GM12801 (cell line): ENCODE data around the gene KLHL6.

ENCODE experiments used
- CTCF ChIP-seq: IDR thresholded peaks from one replicate; pipeline ENCODE4 v1.5.1; 2011; ENCODE audit warnings: control low read depth; ENCODE audit not compliant: insufficient read length; ENCODE audit errors: extremely low read depth

The KLHL6 gene

DNA sequence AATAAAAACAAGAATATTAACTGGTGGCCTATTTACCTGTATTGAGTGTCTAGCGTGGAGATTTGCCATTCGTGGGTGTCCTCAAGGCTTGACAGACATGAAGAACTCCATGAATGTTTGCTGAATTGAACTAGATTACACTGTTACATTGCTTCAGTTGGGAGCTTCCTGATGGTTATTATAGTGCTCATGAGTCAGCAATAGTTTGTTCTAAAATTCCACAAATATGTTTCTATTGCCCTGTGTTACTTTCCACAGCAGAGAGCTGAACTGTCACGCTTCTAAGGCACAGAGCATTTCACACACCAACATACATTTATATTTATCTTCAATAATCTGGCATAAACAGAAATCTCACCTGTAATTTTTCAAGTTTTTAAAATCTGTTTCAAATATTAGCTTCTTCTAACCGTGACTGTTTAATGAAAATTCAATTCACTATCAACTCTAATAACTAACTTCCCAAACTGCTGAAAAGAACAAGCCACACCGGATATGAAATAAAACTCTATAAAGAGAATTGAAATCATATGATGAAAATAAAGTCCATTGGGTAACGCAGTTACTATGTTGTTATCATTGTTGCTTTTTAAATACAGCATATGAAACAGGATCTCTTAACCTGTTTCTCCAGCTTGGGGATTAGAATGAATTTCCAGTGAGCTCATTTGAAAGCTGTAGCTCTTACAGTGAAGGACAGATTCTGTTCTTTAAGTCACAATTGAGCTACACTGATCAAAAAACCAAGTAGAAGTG, 65.9 kb downstream of the KLHL6 start:
- no peak for TF ChIP-seq CTCF

DNA sequence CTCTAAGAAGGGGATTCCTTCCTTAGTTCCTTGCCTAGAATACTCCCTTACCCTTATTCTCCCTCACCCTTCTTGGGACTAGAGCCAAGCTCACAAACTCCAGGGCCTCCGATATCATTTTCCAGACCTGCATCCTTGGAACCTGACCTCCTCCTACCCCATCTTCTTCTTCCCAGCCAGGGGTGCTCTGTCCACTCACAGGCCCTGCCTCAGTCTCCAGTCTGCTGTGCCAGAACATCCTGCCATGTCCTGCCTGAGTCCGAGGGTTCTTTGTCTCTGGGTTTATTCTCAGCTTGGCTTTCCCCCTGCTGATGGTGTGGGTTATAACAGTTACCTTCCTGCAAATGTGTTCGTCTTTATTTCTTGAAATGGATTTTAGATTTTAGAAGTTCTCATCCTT, 67.2 kb downstream of the KLHL6 start:
- TF ChIP-seq CTCF: no peak

GRCh38 chr3:183487896-183488295, 67.6 kb downstream of the KLHL6 start:
- TF ChIP-seq CTCF: no peak

DNA sequence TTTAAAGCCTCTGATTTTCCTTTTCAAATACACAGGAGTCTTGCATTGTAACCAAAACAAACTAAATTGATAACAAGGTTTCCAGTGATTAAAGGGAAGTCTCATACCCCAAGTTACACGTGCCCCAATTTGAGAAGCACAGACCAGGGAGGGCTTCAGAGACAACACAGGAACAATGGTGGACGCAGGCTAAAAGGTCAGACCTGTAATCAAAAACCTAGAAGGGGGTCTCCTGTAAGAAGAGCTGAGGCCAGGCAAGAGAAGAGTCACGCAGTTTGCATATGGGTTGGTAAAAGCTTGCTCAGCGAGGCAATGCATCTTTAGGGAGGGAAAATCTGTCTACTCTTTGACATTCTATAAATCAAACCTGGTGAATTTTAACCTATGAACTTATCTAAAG, 68.5 kb downstream of the KLHL6 start:
- no peak for TF ChIP-seq CTCF

- no peak for TF ChIP-seq CTCF
Measured at GRCh38 chr3:183486472-183486871, 69.0 kb downstream of the KLHL6 start.

DNA sequence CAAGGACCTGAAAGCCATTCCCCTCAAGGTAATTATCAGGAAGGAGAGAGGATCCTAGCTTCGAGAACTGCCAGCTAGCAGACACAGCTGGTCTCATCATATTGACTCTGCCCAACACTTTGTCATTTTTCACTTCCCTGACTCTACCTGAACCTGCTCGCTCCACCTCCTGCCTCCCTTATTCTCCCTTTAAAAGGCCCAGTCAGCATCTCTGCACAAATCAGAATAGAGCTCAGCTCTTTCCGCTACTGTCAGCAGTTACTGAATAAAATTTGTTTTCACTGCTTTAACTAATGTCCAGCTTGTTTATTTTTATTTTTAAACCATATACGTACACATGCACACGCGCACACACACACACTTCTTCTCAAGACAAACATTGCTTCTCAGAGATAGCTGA, 69.9 kb downstream of the KLHL6 start:
- TF ChIP-seq CTCF: no peak

DNA sequence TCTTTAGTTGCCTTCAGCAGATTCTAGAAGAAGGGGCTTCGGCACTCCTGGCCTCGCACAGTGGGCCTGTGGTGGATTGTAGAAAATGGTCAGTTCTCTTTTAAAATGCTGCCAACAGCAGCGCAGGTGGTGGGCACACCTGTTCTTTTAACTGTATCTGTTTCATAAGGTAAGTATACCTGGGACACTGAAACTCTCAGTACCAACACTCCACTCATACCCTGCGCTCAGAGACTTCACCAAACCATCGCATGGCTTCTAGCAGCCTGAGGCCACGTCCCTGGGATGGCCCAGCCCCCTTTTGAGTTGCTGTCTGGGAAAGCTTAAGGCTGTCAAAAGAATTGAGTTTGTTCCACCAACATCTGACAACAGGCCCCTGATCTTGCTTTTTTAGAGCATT, 70.4 kb downstream of the KLHL6 start:
- no peak for TF ChIP-seq CTCF
